K562 (cell line): ENCODE measurements around the gene NR2F2. TPM values are rescaled to one million over a fixed set of nuclear protein-coding genes. Genes with fewer than 3 reads are reported as not detected.

ENCODE experiments used
- ATAC-seq: fragments of 200-7000 bp; cut with Tn5 transposase; 3 replicates; pipeline ENCODE4 v1.9.1; 2020; ENCODE audit warnings: moderate library complexity
- BruUV-seq: library from RNA; stranded (reverse); fragments of 400-500 nt; replicated peaks from 2 replicates; lab custom pipeline; 2021; lab: Mats Ljungman, UMichigan
- CTCF ChIA-PET: fragments of 300-600 bp; formaldehyde crosslinking; extraction: SDS; loops from one replicate; lab custom pipeline; 2021; ENCODE audit warnings: low intra/inter-chr PET ratio; lab: Yijun Ruan, JAX
- POLR2A ChIA-PET: fragments of 300-600, 350-650 bp; sonication (Branson Sonifier 250); formaldehyde crosslinking; extraction: SDS; loops from one replicate; lab custom pipeline; 2021; ENCODE audit warnings: antibody characterized with exemption, inconsistent platforms; lab: Yijun Ruan, JAX
- DNase-seq, 4 experiments: peaks; one replicate each; pipeline versions ENCODE4 v3.0.0 to v3.0.0-alpha.2; 2011 to 2018; ENCODE audit warnings: low spot score in 3 of 4, mixed read lengths in 3 of 4; ENCODE audit errors: extremely low read depth in 1 of 4
- FAIRE-seq: peaks from 2 replicates; lab custom pipeline; 2011; peaks lifted over from hg19 to GRCh38; lab: Jason Lieb, UNC
- H2AFZ ChIP-seq: 2 replicates; pipeline ENCODE4 v1.6.0; 2011; ENCODE audit warnings: low read depth, low read length, control low read depth, inconsistent platforms
- H3K27ac ChIP-seq: fragments of 200-600 bp; 3 replicates; pipeline ENCODE4 v1.8.0; 2011; ENCODE audit warnings: low read depth, mild to moderate bottlenecking, control low read depth, inconsistent platforms, low read length, moderate library complexity, mixed read lengths; ENCODE audit errors: extremely low read depth
- H3K27me3 ChIP-seq, 2 experiments: fragments of 300-600 bp in 1 of 2; 2 replicates in 1 of 2; 3 replicates in 1 of 2; pipeline versions ENCODE4 v1.6.0 to v1.8.0; 2011; ENCODE audit warnings: inconsistent platforms in 2 of 2, low read length in 2 of 2, mild to moderate bottlenecking in 1 of 2, mixed read lengths in 1 of 2, moderate library complexity in 1 of 2; ENCODE audit not compliant: control insufficient read depth in 2 of 2, insufficient read depth in 2 of 2
- H3K36me3 ChIP-seq: fragments of 300-600 bp; 3 replicates; pipeline ENCODE4 v1.8.0; 2011; ENCODE audit warnings: mild to moderate bottlenecking, low read length, inconsistent platforms; ENCODE audit not compliant: control insufficient read depth, insufficient read depth
- H3K4me1 ChIP-seq, 2 experiments: fragments of 200-600 bp in 1 of 2; replicated peaks in 1 of 2; 2 replicates in 1 of 2; 3 replicates in 1 of 2; pipeline versions ENCODE4 v1.5.1 to v1.8.0; 2011; ENCODE audit warnings: inconsistent platforms in 2 of 2, low read length in 2 of 2, mild to moderate bottlenecking in 1 of 2, mixed read lengths in 1 of 2, moderate library complexity in 1 of 2; ENCODE audit not compliant: control insufficient read depth in 2 of 2, insufficient read depth in 2 of 2
- H3K4me2 ChIP-seq: 2 replicates; pipeline ENCODE4 v1.6.1; 2011; ENCODE audit warnings: low read length, control low read depth, inconsistent platforms, mixed read lengths; ENCODE audit not compliant: insufficient read depth
- H3K4me3 ChIP-seq: fragments of 200-600 bp; sonication (generic), shearing (Covaris generic); 2 replicates; pipeline ENCODE4 v1.5.1; 2016; ENCODE audit warnings: control low read depth, inconsistent platforms
- H3K79me2 ChIP-seq: fragments of 200-600 bp; 3 replicates; pipeline ENCODE4 v1.8.0; 2011; ENCODE audit warnings: low read length, inconsistent platforms; ENCODE audit not compliant: control insufficient read depth, insufficient read depth
- H3K9ac ChIP-seq, 2 experiments: 2 replicates each; pipeline versions ENCODE4 v1.6.0 to v1.6.1; 2011; ENCODE audit warnings: low read depth in 2 of 2, low read length in 2 of 2, control low read depth in 1 of 2, inconsistent platforms in 1 of 2, mild to moderate bottlenecking in 1 of 2, mixed read lengths in 1 of 2; ENCODE audit not compliant: insufficient read depth in 1 of 2
- H3K9me1 ChIP-seq: one replicate; pipeline ENCODE4 v1.6.0; 2011; ENCODE audit warnings: inconsistent platforms, mild to moderate bottlenecking, low read length, moderate library complexity; ENCODE audit not compliant: control insufficient read depth, insufficient read depth
- H3K9me3 ChIP-seq: replicated peaks from 2 replicates; pipeline ENCODE4 v1.5.1; 2011; ENCODE audit warnings: low read depth, low read length, inconsistent platforms; ENCODE audit not compliant: control insufficient read depth, insufficient read depth
- H4K20me1 ChIP-seq: replicated peaks from 2 replicates; pipeline ENCODE4 v1.6.1; 2011; ENCODE audit warnings: low read length, inconsistent platforms, mixed read lengths; ENCODE audit not compliant: control insufficient read depth, insufficient read depth
- ARID2 ChIP-seq: fragments of 450-650 bp; IDR thresholded peaks from 2 replicates; pipeline ENCODE4 v1.6.1; 2017; ENCODE audit warnings: antibody characterized with exemption, mild to moderate bottlenecking
- CCAR2 ChIP-seq: fragments of 200-400 bp; formaldehyde crosslinking; IDR thresholded peaks from 2 replicates; pipeline ENCODE4 v1.6.1; 2017; ENCODE audit warnings: mild to moderate bottlenecking, low read depth, low read length
- CLOCK ChIP-seq: fragments of 250-450 bp; sonication (Bioruptor Pico); IDR thresholded peaks from 2 replicates; pipeline ENCODE4 v1.4.0; 2020; ENCODE audit warnings: mild to moderate bottlenecking, moderate library complexity, borderline replicate concordance
- CREB1 ChIP-seq, 2 experiments: sonication (generic) in 1 of 2; formaldehyde crosslinking in 1 of 2; IDR thresholded peaks; 2 replicates each; pipeline versions ENCODE4 v1.6.1 to v1.8.0; 2012 to 2022; ENCODE audit warnings: inconsistent platforms in 1 of 2, mild to moderate bottlenecking in 1 of 2, missing genetic modification reagents in 1 of 2, moderate library complexity in 1 of 2
- GABPA ChIP-seq: fragments of 200-800 bp; sonication (Bioruptor generic); conservative IDR thresholded peaks from 2 replicates; pipeline ENCODE4 v1.6.1; 2016; ENCODE audit warnings: low read depth, missing genetic modification characterization, missing compliant biosample characterization
- GMEB1 ChIP-seq: fragments of 250-450 bp; sonication (Bioruptor Pico); IDR thresholded peaks from 2 replicates; pipeline ENCODE4 v1.4.0; 2020; ENCODE audit warnings: mild to moderate bottlenecking
- HMG20A ChIP-seq: fragments of 450-650 bp; formaldehyde crosslinking; conservative IDR thresholded peaks from 2 replicates; pipeline ENCODE4 v1.4.0; 2020; ENCODE audit warnings: mild to moderate bottlenecking, mixed read lengths
- MCM5 ChIP-seq: fragments of 450-650 bp; IDR thresholded peaks from 2 replicates; pipeline ENCODE4 v1.6.1; 2016; ENCODE audit warnings: low read depth
- POLR2H ChIP-seq: IDR thresholded peaks from 2 replicates; pipeline ENCODE4 v1.6.1; 2016; ENCODE audit warnings: missing genetic modification characterization, low read depth, mild to moderate bottlenecking, control low read depth, missing compliant biosample characterization, moderate library complexity
- SNIP1 ChIP-seq: fragments of 450-650 bp; IDR thresholded peaks from 2 replicates; pipeline ENCODE4 v1.7.1; 2017; ENCODE audit warnings: low read depth, mild to moderate bottlenecking
- ZFX ChIP-seq: sonication (generic); formaldehyde crosslinking; IDR thresholded peaks from 2 replicates; pipeline ENCODE4 v1.8.0; 2022; ENCODE audit warnings: mild to moderate bottlenecking, missing genetic modification reagents, moderate library complexity
- ZNF354B ChIP-seq: fragments of 250-450 bp; sonication (Bioruptor Pico); IDR thresholded peaks from 2 replicates; pipeline ENCODE4 v1.4.0; 2020
- ZNF431 ChIP-seq: sonication (generic); formaldehyde crosslinking; IDR thresholded peaks from 2 replicates; pipeline ENCODE4 v1.8.0; 2022; ENCODE audit warnings: mild to moderate bottlenecking, missing genetic modification reagents
- ZZZ3 ChIP-seq: fragments of 450-650 bp; IDR thresholded peaks from 2 replicates; pipeline ENCODE4 v1.6.1; 2016; ENCODE audit warnings: antibody characterized with exemption, mild to moderate bottlenecking, moderate library complexity
- WGBS: fragments of 100-300 bp; shearing (Covaris generic); methylation state at CpG from one replicate; pipeline ENCODE4 v1.1.6; 2016; ENCODE audit warnings: low coverage, mixed read lengths; ENCODE audit not compliant: insufficient coverage; ENCODE audit errors: missing lambda C conversion rate; 5-methylcytosine and 5-hydroxymethylcytosine counted together
- in situ Hi-C: fragments of 300-500 bp; cut with MboI; formaldehyde crosslinking; loops from 4 replicates; pipeline ENCODE4 v1.15.0; 2018; ENCODE audit warnings: inconsistent platforms, mixed read lengths
- intact Hi-C: fragments of 100-400 bp; cut with micrococcal nuclease; formaldehyde crosslinking; loops from 2 replicates; pipeline ENCODE4 v1.14.2; 2022
- polyA plus RNA-seq, 8 experiments: library from polyadenylated mRNA; depleted of rRNA in 4 of 8; stranded (reverse) in 5 of 8; unstranded in 3 of 8; fragments of >200 nt; fragmentation: Nextera tagmentation in 2 of 8; fragmentation: Illumina TruSeq in 1 of 8; extraction: Ambion mirVana in 2 of 8; extraction: Trizol in 1 of 8; gene quantifications; 2 replicates each; pipeline versions ENCODE4 v1.2.1 to v1.2.3, GENCODE V29; 2011 to 2014; ENCODE audit warnings: inconsistent platforms in 1 of 8, missing spikeins in 1 of 8
- total RNA-seq, 7 experiments: library from RNA; depleted of rRNA in 6 of 7; stranded (reverse); fragments of >200 nt in 6 of 7; fragmentation: Illumina TruSeq in 2 of 7; extraction: Trizol in 2 of 7; gene quantifications; 2 replicates each; pipeline versions ENCODE4 v1.2.1 to v1.2.3, GENCODE V29; 2011 to 2021; ENCODE audit warnings: low replicate concordance in 1 of 7

Gene NR2F2
- total and polyA plus RNA-seq, 9 of the 15 experiments (the other 6 are each of a cell fraction or from before 2014, with no cell fraction given) = 6.0 to 51.8 (median 11.1) TPM

- H3K4me1 ChIP-seq = no peaks in the 10 kb centered on the region
- WGBS = 49% methylated on average over 5 of the region's 5 CpGs
- ATAC-seq (no peak), DNase-seq (no peak), FAIRE-seq (no peak)
- H3K4me2 ChIP-seq = no peak overlapping the region
- no peaks in the 10 kb centered on the region for H3K36me3 ChIP-seq
- H3K79me2 ChIP-seq = no peaks in the 10 kb centered on the region
- in situ Hi-C loops (no loop called here), intact Hi-C loops (no loop called here)
- H3K27me3 ChIP-seq = no peaks in the 10 kb centered on the region
- no peaks in the 10 kb centered on the region for H4K20me1 ChIP-seq
- CTCF ChIA-PET = no interaction called here
- no peak overlapping the region for H3K27ac ChIP-seq
- H3K9me1 ChIP-seq = no peaks in the 10 kb centered on the region
- no peaks in the 10 kb centered on the region for H3K9me3 ChIP-seq
- BruUV-seq = no TSS peak
- POLR2A ChIA-PET = interaction anchor here (1.1 kb wide), 1 partner anchor 9 kb away, joined by 4 read pairs; no protein-coding TSS in a partner anchor
- no peak overlapping the region for H2AFZ ChIP-seq
- H3K9ac ChIP-seq = no peak overlapping the region
- no peak overlapping the region for H3K4me3 ChIP-seq
- no peak for TF ChIP-seq SNIP1
- TF ChIP-seq MCM5 = no peak
- TF ChIP-seq ZFX (CRISPR knock-in tag) = no peak
- no peak for TF ChIP-seq CREB1 (IDR thresholded peaks at IDR 0.05)
- no peak for TF ChIP-seq CREB1 (CRISPR knock-in tag; IDR thresholded peaks at IDR 0.05)
- no peak for TF ChIP-seq GABPA (tag)
- no peak for TF ChIP-seq ZNF431 (CRISPR knock-in tag)
- no peak for TF ChIP-seq CCAR2
- no peak for TF ChIP-seq HMG20A (CRISPR knock-in tag)
- no peak for TF ChIP-seq CLOCK (CRISPR knock-in tag)
- TF ChIP-seq ZZZ3 = no peak
- no peak for TF ChIP-seq ZNF354B (CRISPR knock-in tag)
- TF ChIP-seq ARID2 = no peak
- TF ChIP-seq GMEB1 = no peak
- no peak for TF ChIP-seq POLR2H (tag)
- TF ChIP-seq, all 486 proteins: peak for 0
Measured at GRCh38 chr15:96374499-96374898, 44.0 kb downstream of the NR2F2 start.
